ENCODE measurements around the gene TNIP2.
A peak's percentile ranks its signal among the peaks of the same experiment; 100 is the strongest.
"Not testable (repeated sequence)": the region's sequence is repeated elsewhere in the genome, so short reads cannot be mapped to it uniquely, and the experiment has no call there.

Gene TNIP2

DNA sequence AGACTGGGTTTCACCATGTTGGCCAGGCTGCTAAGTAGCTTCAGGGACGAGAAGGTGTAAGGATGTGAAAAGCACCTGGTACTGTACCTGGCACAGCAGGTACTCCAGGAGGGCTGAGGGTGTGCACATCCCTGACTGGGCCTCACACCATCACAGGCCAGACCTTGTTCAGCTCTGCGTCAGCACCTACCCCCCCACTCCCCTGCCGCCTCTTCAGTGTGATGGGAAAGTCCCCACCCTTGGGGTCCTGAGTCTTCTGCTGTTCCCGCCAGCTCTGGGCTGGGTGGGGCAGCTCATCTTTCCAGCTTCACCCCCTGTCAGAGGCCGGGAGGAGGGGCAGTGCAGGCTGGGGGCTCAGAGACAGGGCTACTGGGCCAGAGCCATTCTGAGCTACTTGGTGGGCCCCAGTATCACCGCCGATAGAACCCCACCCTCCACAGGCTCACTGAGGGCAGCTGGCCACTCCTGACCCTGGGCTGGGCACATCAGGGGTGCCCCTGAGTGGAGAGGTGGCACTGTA, 30.1 kb upstream of the TNIP2 start:
- Histone ChIP-seq H4K20me1 (no peaks in the 10 kb centered on the region), H3K9ac (peak overlapping the region; percentile 31 to 79 (median 68); a peak in 19 of 22 replicates), H3K27ac (peak overlapping the region; percentile 80 to 91 (median 86)), H3K36me3 (no peaks in the 10 kb centered on the region), H3K27me3 (no peaks in the 10 kb centered on the region), H3K9me3 (replicated peaks in 1 of 11) (peaks cover 16 to 37% (median 29%) of the 10 kb centered on the region in 11 experiments), H3K4me3 (peak overlapping the region in 1 of 10 experiments; percentile 21; a peak in 1 of 20 replicates), H3K4me2 (peak overlapping the region; percentile 85 to 98 (median 92)), H3K4me1 (peaks cover 57 to 66% (median 63%) of the 10 kb centered on the region in 10 experiments)
- no peak for TF ChIP-seq Cebpa-rat (IDR thresholded peaks at IDR 0.05)

DNA sequence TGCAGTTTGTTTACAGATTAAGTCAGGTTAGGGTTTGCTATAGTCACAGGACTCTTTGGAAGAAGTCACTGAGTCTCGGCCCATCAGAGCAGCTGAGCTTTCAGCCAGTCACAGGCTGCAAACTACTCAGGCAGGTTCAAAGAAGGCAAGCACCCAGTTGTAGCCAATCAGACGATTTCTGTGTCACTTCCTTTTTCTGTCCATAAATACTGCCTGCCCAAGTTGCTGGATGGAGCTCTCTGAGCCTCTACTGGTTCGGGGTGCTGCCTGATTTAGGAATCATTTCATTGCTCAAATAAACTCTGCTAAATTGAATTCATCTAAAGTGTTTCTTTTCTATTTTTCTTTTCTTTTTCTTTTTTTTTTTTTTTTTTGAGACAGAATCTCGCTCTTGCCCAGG, 29.5 kb upstream of the TNIP2 start:
- peaks cover 51 to 60% (median 57%) of the 10 kb centered on the region in 10 experiments for H3K4me1 ChIP-seq
- peak overlapping the region in 10 of 11 experiments; percentile 80 to 91 (median 86); a peak in 13 of 22 replicates for H3K27ac ChIP-seq
- no peaks in the 10 kb centered on the region for H3K36me3 ChIP-seq
- H3K27me3 ChIP-seq = no peaks in the 10 kb centered on the region
- peak overlapping the region; percentile 85 to 98 (median 92) for H3K4me2 ChIP-seq
- no peaks in the 10 kb centered on the region for H4K20me1 ChIP-seq
- no peak for TF ChIP-seq Cebpa-rat (IDR thresholded peaks at IDR 0.05)
- no peak overlapping the region for H3K4me3 ChIP-seq
- H3K9me3 ChIP-seq (replicated peaks in 1 of 11) = peaks cover 16 to 43% (median 35%) of the 10 kb centered on the region in 11 experiments
- peak overlapping the region in 6 of 11 experiments; percentile 1 to 75 (median 64); a peak in 3 of 22 replicates for H3K9ac ChIP-seq

DNA sequence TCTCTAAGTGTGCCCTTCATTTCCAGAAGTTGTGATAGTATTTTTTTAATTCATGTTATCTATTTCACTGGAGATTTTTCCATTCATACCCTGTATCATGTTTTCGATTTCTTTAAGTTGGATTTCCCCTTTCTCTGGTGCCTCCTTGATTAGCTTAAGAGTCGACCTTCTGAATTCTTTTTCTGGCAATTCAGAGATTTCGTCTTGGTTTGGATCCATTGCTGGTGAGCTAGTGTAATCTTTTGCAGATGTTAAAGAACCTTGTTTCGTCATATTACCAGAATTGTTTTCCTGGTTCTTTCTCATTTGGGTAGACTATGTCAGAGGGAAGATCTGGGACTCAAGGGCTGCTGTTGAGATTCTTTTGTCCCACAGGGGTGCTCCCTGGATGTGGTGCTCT, 27.7 kb upstream of the TNIP2 start:
- no peak overlapping the region for H3K4me2 ChIP-seq
- no peaks in the 10 kb centered on the region for H3K36me3 ChIP-seq
- no peak for TF ChIP-seq Cebpa-rat (IDR thresholded peaks at IDR 0.05)
- no peak overlapping the region for H3K27ac ChIP-seq
- H4K20me1 ChIP-seq = no peaks in the 10 kb centered on the region
- H3K27me3 ChIP-seq = no peaks in the 10 kb centered on the region
- no peak overlapping the region for H3K9ac ChIP-seq
- H3K4me1 ChIP-seq = peaks cover 36 to 42% (median 39%) of the 10 kb centered on the region in 10 experiments
- H3K4me3 ChIP-seq = no peak overlapping the region
- H3K9me3 ChIP-seq (replicated peaks in 1 of 11) = peaks cover 16 to 45% (median 37%) of the 10 kb centered on the region in 11 experiments

DNA sequence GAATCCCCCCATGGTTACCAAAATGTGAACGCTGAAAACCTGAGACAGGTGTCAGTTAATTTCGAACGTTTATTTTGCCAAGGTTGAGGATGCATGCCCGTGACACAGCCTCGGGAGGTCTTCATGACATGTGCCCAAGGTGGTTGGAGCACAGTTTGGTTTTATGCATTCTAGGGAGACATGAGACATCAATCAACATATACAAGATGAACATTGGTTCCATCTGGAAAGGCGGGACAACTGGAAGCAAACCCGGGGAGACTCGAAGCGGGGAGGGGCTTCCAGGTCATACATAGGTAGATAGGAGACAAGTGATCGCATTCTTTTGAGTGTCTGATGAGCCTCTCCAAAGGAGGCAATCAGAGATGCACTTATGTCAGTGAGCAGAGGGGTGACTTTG, 25.8 kb upstream of the TNIP2 start:
- Histone ChIP-seq H3K27ac (no peak overlapping the region), H3K4me2 (no peak overlapping the region), H3K4me1 (peaks cover 18 to 23% (median 20%) of the 10 kb centered on the region in 10 experiments), H3K4me3 (no peak overlapping the region), H3K9me3 (replicated peaks in 1 of 11) (peaks cover 16 to 45% (median 37%) of the 10 kb centered on the region in 11 experiments), H3K36me3 (no peaks in the 10 kb centered on the region), H3K9ac (no peak overlapping the region), H4K20me1 (no peaks in the 10 kb centered on the region), H3K27me3 (no peaks in the 10 kb centered on the region)
- TF ChIP-seq Cebpa-rat (IDR thresholded peaks at IDR 0.05) = no peak

DNA sequence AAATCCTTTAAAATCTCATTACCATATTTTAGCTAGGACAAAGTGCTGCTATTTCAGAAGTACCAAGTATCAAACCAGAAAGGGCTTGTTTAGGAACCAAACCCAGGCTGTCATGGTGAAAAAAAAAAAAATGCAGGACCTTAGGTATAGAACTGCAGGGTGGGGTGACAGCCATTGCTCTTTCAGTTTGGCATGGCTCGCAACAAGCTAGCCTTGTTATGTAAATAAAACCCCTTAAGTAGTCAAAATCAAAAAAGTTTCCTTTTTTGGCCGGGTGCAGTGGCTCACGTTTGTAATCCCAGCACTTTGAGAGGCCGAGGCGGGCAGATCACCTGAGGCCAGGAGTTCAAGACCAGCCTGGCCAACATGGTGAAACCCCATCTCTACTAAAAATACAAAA, 24.5 kb upstream of the TNIP2 start:
- H4K20me1 ChIP-seq, H3K27ac ChIP-seq, H3K4me2 ChIP-seq, H3K9ac ChIP-seq, H3K4me3 ChIP-seq, H3K36me3 ChIP-seq, H3K27me3 ChIP-seq: not testable (repeated sequence)
- H3K4me1 ChIP-seq = peaks cover 5 to 10% (median 8%) of the 10 kb centered on the region in 10 experiments
- H3K9me3 ChIP-seq (replicated peaks in 1 of 11) = peaks cover 16 to 45% (median 37%) of the 10 kb centered on the region in 11 experiments

DNA sequence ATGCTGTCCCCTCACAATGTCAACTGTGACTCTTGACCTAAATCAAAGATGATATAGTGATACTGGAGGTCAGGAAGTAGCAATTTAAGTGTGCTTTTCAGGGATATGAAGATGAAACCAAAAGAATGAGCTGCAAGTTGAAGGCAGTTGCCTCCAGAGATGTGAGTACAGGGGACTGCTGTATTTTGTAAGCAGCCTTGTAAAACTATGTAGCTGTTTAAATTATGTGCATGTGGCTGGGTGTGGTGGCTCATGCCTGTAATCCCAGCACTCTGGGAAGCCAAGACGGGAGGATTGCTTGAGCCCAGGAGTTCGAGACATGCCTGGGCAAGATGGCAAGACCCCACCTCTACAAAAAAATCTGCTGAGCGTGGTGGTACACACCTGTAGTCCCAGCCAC, 15.1 kb upstream of the TNIP2 start:
- Histone ChIP-seq H3K27ac (peak overlapping the region in 8 of 11 experiments; percentile 39 to 70 (median 66); a peak in 15 of 22 replicates), H4K20me1 (no peaks in the 10 kb centered on the region), H3K4me3 (no peak overlapping the region; a peak in 1 of 20 replicates), H3K27me3 (no peaks in the 10 kb centered on the region), H3K36me3 (no peaks in the 10 kb centered on the region), H3K9me3 (replicated peaks in 1 of 11) (peaks cover 8 to 39% (median 29%) of the 10 kb centered on the region in 11 experiments; a peak in 20 of 22 replicates), H3K4me2 (peak overlapping the region in 9 of 11 experiments; percentile 4 to 86 (median 63); a peak in 15 of 22 replicates), H3K4me1 (peaks cover 0 to 34% (median 14%) of the 10 kb centered on the region in 10 experiments; a peak in 15 of 20 replicates), H3K9ac (peak overlapping the region in 6 of 11 experiments; percentile 3 to 32 (median 24); a peak in 6 of 22 replicates)
- no peak for TF ChIP-seq Cebpa-rat (IDR thresholded peaks at IDR 0.05)

DNA sequence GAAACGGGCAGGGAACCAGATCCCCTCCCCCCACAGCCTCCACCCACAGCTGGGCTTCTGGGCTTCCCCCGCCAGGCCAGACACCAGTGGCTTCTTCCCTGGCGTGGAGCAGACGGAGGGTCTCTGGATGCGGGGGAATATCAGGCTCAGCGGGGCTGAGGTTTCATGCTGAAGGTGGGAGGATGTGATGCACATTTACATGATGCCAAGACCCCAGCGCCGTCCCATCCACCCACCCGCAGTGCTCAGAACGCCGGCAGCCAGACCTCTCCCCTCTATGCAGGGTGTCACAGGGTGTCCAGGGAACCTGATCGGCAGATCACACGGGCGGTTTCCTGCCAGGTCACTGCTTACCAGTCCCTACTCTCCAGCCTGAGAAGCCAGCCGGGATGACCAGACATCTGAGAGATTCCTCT, 12.8 kb upstream of the TNIP2 start:
- peaks cover 0 to 1% (median 0%) of the 10 kb centered on the region in 11 experiments; a peak in 2 of 22 replicates for H3K27me3 ChIP-seq
- peaks cover 8 to 39% (median 29%) of the 10 kb centered on the region in 11 experiments; a peak in 20 of 22 replicates for H3K9me3 ChIP-seq (replicated peaks in 1 of 11)
- H3K4me2 ChIP-seq = no peak overlapping the region
- H3K4me1 ChIP-seq = peaks cover 2 to 35% (median 19%) of the 10 kb centered on the region in 10 experiments; a peak in 19 of 20 replicates
- H3K27ac ChIP-seq = 0 out of 22 replicates have a peak overlapping the region, but pooled peaks of 1 of the 11 experiments have one; percentile 1
- H3K9ac ChIP-seq = no peak overlapping the region
- no peak for TF ChIP-seq Cebpa-rat (IDR thresholded peaks at IDR 0.05)
- H4K20me1 ChIP-seq = no peaks in the 10 kb centered on the region
- no peak overlapping the region for H3K4me3 ChIP-seq
- H3K36me3 ChIP-seq = no peaks in the 10 kb centered on the region

DNA sequence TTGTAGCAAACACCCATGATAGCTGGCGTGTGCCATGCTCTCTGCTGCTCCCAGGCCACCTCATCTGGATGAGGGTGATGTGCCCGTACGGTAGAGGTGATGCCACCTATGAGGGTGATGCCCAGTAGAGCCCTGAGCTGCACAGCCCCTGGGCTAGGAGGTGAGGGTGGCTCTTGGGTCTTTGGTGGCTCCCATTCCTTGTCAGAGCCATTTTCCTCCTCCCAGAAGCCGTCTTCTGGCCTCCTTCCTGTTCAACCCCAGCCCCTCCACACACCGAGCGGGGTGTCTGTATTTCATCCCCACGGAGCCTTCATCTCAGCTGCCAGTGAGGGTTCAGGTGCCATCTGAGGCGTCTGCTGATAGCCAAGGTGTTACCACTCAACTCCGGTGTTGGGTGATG, 12.0 kb upstream of the TNIP2 start:
- peaks cover 0 to 6% (median 0%) of the 10 kb centered on the region in 11 experiments; a peak in 3 of 22 replicates for H3K27me3 ChIP-seq
- no peak overlapping the region for H3K27ac ChIP-seq
- peaks cover 8 to 37% (median 32%) of the 10 kb centered on the region in 11 experiments; a peak in 20 of 22 replicates for H3K9me3 ChIP-seq (replicated peaks in 1 of 11)
- H3K9ac ChIP-seq = no peak overlapping the region
- H3K4me2 ChIP-seq = no peak overlapping the region
- H3K4me1 ChIP-seq = peaks cover 9 to 37% (median 25%) of the 10 kb centered on the region in 10 experiments; a peak in 19 of 20 replicates
- no peak for TF ChIP-seq Cebpa-rat (IDR thresholded peaks at IDR 0.05)
- no peak overlapping the region for H3K4me3 ChIP-seq
- H4K20me1 ChIP-seq = no peaks in the 10 kb centered on the region
- H3K36me3 ChIP-seq = no peaks in the 10 kb centered on the region

DNA sequence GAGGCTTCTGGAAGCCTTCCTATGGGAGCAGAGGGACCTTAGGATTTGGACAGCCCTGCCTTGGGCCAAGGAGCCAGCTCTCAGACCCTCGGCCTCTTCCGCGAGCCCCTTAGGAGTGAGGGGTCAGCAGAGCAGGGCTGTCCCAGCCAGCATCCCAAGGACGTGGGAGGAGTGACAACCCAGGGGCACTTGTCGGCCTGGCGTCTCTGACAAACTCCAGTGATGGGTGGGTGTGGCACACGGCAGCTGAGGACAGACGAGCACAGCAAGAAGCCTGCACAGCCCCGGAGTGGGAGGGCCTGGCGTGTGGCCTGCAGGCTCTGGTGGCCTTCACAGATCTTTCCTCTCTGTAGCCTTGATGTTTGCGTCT, 11.6 kb upstream of the TNIP2 start:
- TF ChIP-seq Cebpa-rat (IDR thresholded peaks at IDR 0.05) = no peak
- Histone ChIP-seq H3K27me3 (peaks cover 0 to 6% (median 0%) of the 10 kb centered on the region in 11 experiments; a peak in 3 of 22 replicates), H3K4me1 (peaks cover 9 to 37% (median 25%) of the 10 kb centered on the region in 10 experiments; a peak in 19 of 20 replicates), H3K9ac (no peak overlapping the region), H3K27ac (no peak overlapping the region), H4K20me1 (no peaks in the 10 kb centered on the region), H3K4me3 (no peak overlapping the region), H3K4me2 (no peak overlapping the region), H3K9me3 (replicated peaks in 1 of 11) (peaks cover 8 to 42% (median 35%) of the 10 kb centered on the region in 11 experiments; a peak in 20 of 22 replicates), H3K36me3 (no peaks in the 10 kb centered on the region)
